T-helper 2 cell treated with Interferon-gamma antibody and Interleukin-4, amounts not matched to agents 5 μg/mL and 100 μg/mL, for 36 hours (primary cell): ENCODE measurements around the gene IL17RE.
"Not testable (repeated sequence)": the region's sequence is repeated elsewhere in the genome, so short reads cannot be mapped to it uniquely, and the experiment has no call there.

ENCODE experiments used
- DNase-seq: peaks from one replicate; pipeline ENCODE4 v3.0.0; 2021; ENCODE audit warnings: low spot score
- H3K27ac Mint-ChIP-seq: one replicate; pipeline ENCODE4 v1.8.0; 2021; ENCODE audit warnings: mild to moderate bottlenecking, mixed read lengths
- H3K27me3 Mint-ChIP-seq: one replicate; pipeline ENCODE4 v1.8.0; 2021; ENCODE audit warnings: low read depth, mixed read lengths
- H3K36me3 Mint-ChIP-seq: one replicate; pipeline ENCODE4 v1.8.0; 2021; ENCODE audit warnings: low read depth, mixed read lengths
- H3K4me1 Mint-ChIP-seq: one replicate; pipeline ENCODE4 v1.8.0; 2021; ENCODE audit warnings: low read depth, mixed read lengths
- H3K4me3 Mint-ChIP-seq: one replicate; pipeline ENCODE4 v1.8.0; 2022; ENCODE audit warnings: mild to moderate bottlenecking, moderate library complexity, mixed read lengths
- H3K9me3 Mint-ChIP-seq: one replicate; pipeline ENCODE4 v1.8.0; 2021; ENCODE audit warnings: mixed read lengths

The IL17RE gene

GRCh38 chr3:9890249-9891071 is 12.2 kb upstream of the IL17RE start, which contains the start of gene JAGN1:
TSS of gene JAGN1 (plus strand) at chr3:9890610. CDS start at chr3:9890723, 113 bp downstream.
- H3K36me3 Mint-ChIP-seq = peaks cover 34% of the 10 kb centered on the region
- peak; percentile 85 for DNase-seq
- peak within 1 kb of the TSS; percentile 98 for H3K27ac Mint-ChIP-seq
- peaks cover 34% of the 10 kb centered on the region for H3K4me1 Mint-ChIP-seq
- peak within 1 kb of the TSS; percentile 99 for H3K4me3 Mint-ChIP-seq
- no peaks in the 10 kb centered on the region for H3K9me3 Mint-ChIP-seq
- H3K27me3 Mint-ChIP-seq = no peaks in the 10 kb centered on the region

- DNase-seq = no peak
- H3K4me1 Mint-ChIP-seq = peaks cover 34% of the 10 kb centered on the region
- peaks cover 34% of the 10 kb centered on the region for H3K36me3 Mint-ChIP-seq
- H3K27ac Mint-ChIP-seq = peak overlapping the region; percentile 98
- no peaks in the 10 kb centered on the region for H3K27me3 Mint-ChIP-seq
- peak overlapping the region; percentile 99 for H3K4me3 Mint-ChIP-seq
- no peaks in the 10 kb centered on the region for H3K9me3 Mint-ChIP-seq
Measured at GRCh38 chr3:9891072-9891622, 11.5 kb upstream of the IL17RE start.

- Mint-ChIP-seq H3K27ac (no peak overlapping the region), H3K4me1 (peaks cover 37% of the 10 kb centered on the region), H3K27me3 (no peaks in the 10 kb centered on the region), H3K4me3 (peak overlapping the region; percentile 16), H3K36me3 (peaks cover 34% of the 10 kb centered on the region), H3K9me3 (no peaks in the 10 kb centered on the region)
- DNase-seq = no peak
Measured at GRCh38 chr3:9893739-9894138, 8.9 kb upstream of the IL17RE start.

- not testable (repeated sequence) for DNase-seq, H3K4me3 Mint-ChIP-seq, H3K27me3 Mint-ChIP-seq, H3K27ac Mint-ChIP-seq, H3K9me3 Mint-ChIP-seq
- Mint-ChIP-seq H3K36me3 (peaks cover 32% of the 10 kb centered on the region), H3K4me1 (peaks cover 33% of the 10 kb centered on the region)
Measured at GRCh38 chr3:9895715-9896114, 6.9 kb upstream of the IL17RE start.

- H3K9me3 Mint-ChIP-seq, H3K4me3 Mint-ChIP-seq, DNase-seq, H3K27ac Mint-ChIP-seq, H3K27me3 Mint-ChIP-seq: not testable (repeated sequence)
- peaks cover 25% of the 10 kb centered on the region for H3K36me3 Mint-ChIP-seq
- peaks cover 33% of the 10 kb centered on the region for H3K4me1 Mint-ChIP-seq
Measured at GRCh38 chr3:9896755-9897407, 5.8 kb upstream of the IL17RE start.

GRCh38 chr3:9897408-9898372 is 5.0 kb upstream of the IL17RE start:
- Mint-ChIP-seq H3K27me3 (no peaks in the 10 kb centered on the region), H3K4me3 (no peak overlapping the region), H3K4me1 (peaks cover 33% of the 10 kb centered on the region), H3K36me3 (peaks cover 20% of the 10 kb centered on the region), H3K27ac (no peak overlapping the region), H3K9me3 (no peaks in the 10 kb centered on the region)
- no peak for DNase-seq

GRCh38 chr3:9898467-9899241 is 4.0 kb upstream of the IL17RE start:
- H3K4me1 Mint-ChIP-seq = peaks cover 34% of the 10 kb centered on the region
- DNase-seq = no peak
- H3K9me3 Mint-ChIP-seq = no peaks in the 10 kb centered on the region
- no peaks in the 10 kb centered on the region for H3K27me3 Mint-ChIP-seq
- no peak overlapping the region for H3K27ac Mint-ChIP-seq
- H3K4me3 Mint-ChIP-seq = no peak overlapping the region
- H3K36me3 Mint-ChIP-seq = peaks cover 12% of the 10 kb centered on the region

GRCh38 chr3:9899289-9899791 is 3.3 kb upstream of the IL17RE start:
- Mint-ChIP-seq H3K4me3 (no peak overlapping the region), H3K27ac (no peak overlapping the region), H3K36me3 (peaks cover 6% of the 10 kb centered on the region), H3K9me3 (no peaks in the 10 kb centered on the region), H3K4me1 (peaks cover 32% of the 10 kb centered on the region), H3K27me3 (no peaks in the 10 kb centered on the region)
- DNase-seq = no peak

- H3K27ac Mint-ChIP-seq = not testable (repeated sequence)
Measured at GRCh38 chr3:9900965-9901415, 1.7 kb upstream of the IL17RE start.

GRCh38 chr3:9901967-9902366 is 681 bp upstream of the IL17RE start:
- H3K36me3 Mint-ChIP-seq = no peaks in the 10 kb centered on the region
- no peaks in the 10 kb centered on the region for H3K27me3 Mint-ChIP-seq
- H3K9me3 Mint-ChIP-seq = no peaks in the 10 kb centered on the region
- H3K4me3 Mint-ChIP-seq = peak overlapping the region; percentile 19
- peaks cover 26% of the 10 kb centered on the region for H3K4me1 Mint-ChIP-seq
- peak overlapping the region; percentile 26 for H3K27ac Mint-ChIP-seq
- peak; percentile 43 for DNase-seq

More at GRCh38 chr3:9900965-9901415, 1.7 kb upstream of the IL17RE start:
- not testable (repeated sequence) for H3K4me3 Mint-ChIP-seq, H3K36me3 Mint-ChIP-seq, H3K9me3 Mint-ChIP-seq, DNase-seq, H3K27me3 Mint-ChIP-seq
- H3K4me1 Mint-ChIP-seq = peaks cover 26% of the 10 kb centered on the region

- peak; percentile 22 for DNase-seq
- H3K27ac Mint-ChIP-seq = no peak overlapping the region
Measured at GRCh38 chr3:9903238-9903624, 583 bp downstream of the IL17RE start.

GRCh38 chr3:9903904-9904303 is 1.3 kb downstream of the IL17RE start:
- no peaks in the 10 kb centered on the region for H3K27me3 Mint-ChIP-seq
- no peaks in the 10 kb centered on the region for H3K36me3 Mint-ChIP-seq
- no peaks in the 10 kb centered on the region for H3K9me3 Mint-ChIP-seq
- DNase-seq = no peak
- H3K27ac Mint-ChIP-seq = peak overlapping the region; percentile 10
- H3K4me1 Mint-ChIP-seq = peaks cover 23% of the 10 kb centered on the region
- no peak overlapping the region for H3K4me3 Mint-ChIP-seq

More at GRCh38 chr3:9903238-9903624, 583 bp downstream of the IL17RE start:
- H3K4me3 Mint-ChIP-seq = no peak overlapping the region
- peaks cover 26% of the 10 kb centered on the region for H3K4me1 Mint-ChIP-seq
- H3K27me3 Mint-ChIP-seq = no peaks in the 10 kb centered on the region
- no peaks in the 10 kb centered on the region for H3K9me3 Mint-ChIP-seq
- H3K36me3 Mint-ChIP-seq = no peaks in the 10 kb centered on the region
